Ascending aorta (tissue), 2 donors: Measurements from ENCODE around the gene IFIT1B. TPM values are rescaled to one million over a fixed set of nuclear protein-coding genes. Genes with fewer than 3 reads are reported as not detected.

Experiments used
- DNase-seq, 2 donors: peaks; one replicate each; pipeline ENCODE4 v3.0.0-alpha.2; 2019; ENCODE audit warnings: low spot score in 2 of 2
- H3K27ac ChIP-seq, 2 donors: fragments of 200-600 bp; sonication (generic); one replicate each; pipeline ENCODE4 v1.5.1; 2016 to 2017; ENCODE audit warnings: mild to moderate bottlenecking in 1 of 2
- H3K27me3 ChIP-seq: fragments of 200-600 bp; sonication (generic); one replicate; pipeline ENCODE4 v1.5.1; 2017
- H3K36me3 ChIP-seq, 2 donors: fragments of 200-600 bp; sonication (generic); one replicate each; pipeline ENCODE4 v1.5.1; 2016
- H3K4me1 ChIP-seq, 2 donors: fragments of 200-600 bp; sonication (generic); one replicate each; pipeline ENCODE4 v1.5.1; 2016 to 2017; ENCODE audit warnings: mild to moderate bottlenecking in 1 of 2
- H3K4me3 ChIP-seq, 2 donors: fragments of 200-600 bp; sonication (generic); one replicate each; pipeline ENCODE4 v1.5.1; 2016 to 2017; ENCODE audit warnings: mild to moderate bottlenecking in 1 of 2
- H3K9me3 ChIP-seq, 2 donors: fragments of 200-600 bp; sonication (generic); one replicate each; pipeline ENCODE4 v1.5.1; 2016
- intact Hi-C: fragments of 100-400 bp; cut with DNase I; formaldehyde crosslinking; loops from one replicate; pipeline ENCODE4 v1.15.1; 2023
- total RNA-seq: library from RNA; depleted of rRNA; stranded (reverse); fragments of >200 nt; gene quantifications from one replicate; pipeline ENCODE4 v1.1.0, GENCODE V29; 2016
- TF ChIP-seq, protein P1 (sequence below), 3 experiments: fragments of 200-600 bp in 2 of 3; fragments of 450-650 bp in 1 of 3; sonication (generic) in 2 of 3; IDR thresholded peaks; one replicate each; pipeline ENCODE4 v1.5.1; 2016 to 2019; ENCODE audit warnings: antibody characterized with exemption in 3 of 3, mild to moderate bottlenecking in 1 of 3, moderate library complexity in 1 of 3

Gene IFIT1B
- total RNA-seq, 1 donor from 2014 or later = not detected

DNA sequence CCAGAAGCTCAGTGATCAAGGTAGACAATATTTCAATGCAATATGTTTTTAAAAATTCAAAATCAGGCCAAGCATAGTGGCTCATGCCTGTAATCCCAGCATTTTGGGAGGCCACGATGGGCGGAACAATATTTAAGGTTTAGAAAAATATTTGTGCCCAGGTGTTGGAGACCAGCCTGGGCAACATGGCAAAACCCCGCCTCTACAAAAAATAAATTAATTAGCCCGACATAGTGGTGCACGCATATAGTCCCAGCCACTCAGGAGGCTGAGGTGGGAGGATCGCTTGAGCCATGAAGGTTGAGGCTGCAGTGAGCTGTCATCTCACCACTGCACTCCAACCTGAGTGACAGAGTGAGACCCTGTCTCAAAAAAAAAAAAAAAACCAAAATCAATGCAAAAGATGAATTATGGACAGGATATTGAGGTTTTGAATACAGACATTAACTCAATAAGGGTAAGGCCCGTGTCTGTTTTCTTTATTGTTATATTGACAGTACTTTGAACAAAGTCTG is 35.6 kb downstream of the IFIT1B start:
- TF ChIP-seq, protein P1, sequence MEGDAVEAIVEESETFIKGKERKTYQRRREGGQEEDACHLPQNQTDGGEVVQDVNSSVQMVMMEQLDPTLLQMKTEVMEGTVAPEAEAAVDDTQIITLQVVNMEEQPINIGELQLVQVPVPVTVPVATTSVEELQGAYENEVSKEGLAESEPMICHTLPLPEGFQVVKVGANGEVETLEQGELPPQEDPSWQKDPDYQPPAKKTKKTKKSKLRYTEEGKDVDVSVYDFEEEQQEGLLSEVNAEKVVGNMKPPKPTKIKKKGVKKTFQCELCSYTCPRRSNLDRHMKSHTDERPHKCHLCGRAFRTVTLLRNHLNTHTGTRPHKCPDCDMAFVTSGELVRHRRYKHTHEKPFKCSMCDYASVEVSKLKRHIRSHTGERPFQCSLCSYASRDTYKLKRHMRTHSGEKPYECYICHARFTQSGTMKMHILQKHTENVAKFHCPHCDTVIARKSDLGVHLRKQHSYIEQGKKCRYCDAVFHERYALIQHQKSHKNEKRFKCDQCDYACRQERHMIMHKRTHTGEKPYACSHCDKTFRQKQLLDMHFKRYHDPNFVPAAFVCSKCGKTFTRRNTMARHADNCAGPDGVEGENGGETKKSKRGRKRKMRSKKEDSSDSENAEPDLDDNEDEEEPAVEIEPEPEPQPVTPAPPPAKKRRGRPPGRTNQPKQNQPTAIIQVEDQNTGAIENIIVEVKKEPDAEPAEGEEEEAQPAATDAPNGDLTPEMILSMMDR (IDR thresholded peaks at IDR 0.05) = no peak
- H3K9me3 ChIP-seq = no peaks in the 10 kb centered on the region
- no peak for DNase-seq
- H3K36me3 ChIP-seq = peaks cover 0 to 11% of the 10 kb centered on the region in 2 donors
- H3K27ac ChIP-seq = peak overlapping the region; percentile 95 to 98
- H3K4me1 ChIP-seq = peaks cover 5 to 12% of the 10 kb centered on the region in 2 donors
- H3K4me3 ChIP-seq = peak overlapping the region in 1 of 2 donors; percentile 98
- intact Hi-C loops = no loop called here
- H3K27me3 ChIP-seq = no peaks in the 10 kb centered on the region

DNA sequence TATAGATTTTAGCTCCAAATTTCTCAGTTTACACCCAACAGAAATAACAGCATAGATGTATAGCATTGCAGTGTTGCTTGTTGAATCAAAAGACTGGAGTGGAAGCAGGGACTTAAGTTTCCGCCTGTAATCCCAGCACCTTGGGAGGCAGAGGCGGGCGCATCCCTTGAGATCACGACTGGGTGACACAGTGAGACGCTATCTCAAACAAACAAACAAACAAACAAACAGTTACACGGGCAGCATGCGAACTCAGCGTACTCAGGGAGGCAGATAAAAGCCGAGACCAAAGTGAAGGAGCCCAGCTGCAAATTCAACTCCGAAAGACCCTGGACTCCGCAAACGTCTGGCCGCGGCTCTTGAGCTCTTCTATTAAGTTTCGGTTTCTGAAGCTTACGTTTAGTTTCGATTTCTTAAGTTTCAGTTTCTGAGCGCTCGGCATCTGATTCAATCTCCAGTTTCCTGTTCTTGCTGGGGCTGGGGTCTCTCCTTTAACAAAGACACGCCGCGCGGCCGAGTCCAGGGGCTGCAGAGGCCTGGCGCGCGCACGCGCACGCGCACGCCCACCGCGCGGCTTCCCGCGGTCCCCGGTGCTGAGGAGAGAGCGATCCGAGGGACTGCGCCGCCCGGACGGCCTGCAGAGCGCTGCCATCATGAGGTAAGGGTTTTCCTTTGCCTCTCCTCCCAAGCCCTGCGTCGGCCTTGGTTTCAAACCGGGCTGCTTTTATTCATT is 36.5 kb downstream of the IFIT1B start, which contains the start of gene IFIT5:
IFIT5 (plus strand) TSS at position 423 of the 733 bp plus-strand sequence; CDS start at position 654, 231 bp downstream.
- intact Hi-C loops = loop anchor here (2.0 kb wide), 1 partner anchor 22 kb away; the partner anchor contains the start of gene IFIT1
- Histone ChIP-seq H3K27me3 (no peaks in the 10 kb centered on the region), H3K4me3 (peak within 1 kb of the TSS; percentile 84 to 98), H3K4me1 (peaks cover 5 to 16% of the 10 kb centered on the region in 2 donors), H3K27ac (peak within 1 kb of the TSS; percentile 95 to 98), H3K9me3 (no peaks in the 10 kb centered on the region), H3K36me3 (peaks cover 0 to 11% of the 10 kb centered on the region in 2 donors)
- TF ChIP-seq, protein P1 (IDR thresholded peaks at IDR 0.05) = no peak
- peak in 1 of 2 donors; percentile 85 for DNase-seq

DNA sequence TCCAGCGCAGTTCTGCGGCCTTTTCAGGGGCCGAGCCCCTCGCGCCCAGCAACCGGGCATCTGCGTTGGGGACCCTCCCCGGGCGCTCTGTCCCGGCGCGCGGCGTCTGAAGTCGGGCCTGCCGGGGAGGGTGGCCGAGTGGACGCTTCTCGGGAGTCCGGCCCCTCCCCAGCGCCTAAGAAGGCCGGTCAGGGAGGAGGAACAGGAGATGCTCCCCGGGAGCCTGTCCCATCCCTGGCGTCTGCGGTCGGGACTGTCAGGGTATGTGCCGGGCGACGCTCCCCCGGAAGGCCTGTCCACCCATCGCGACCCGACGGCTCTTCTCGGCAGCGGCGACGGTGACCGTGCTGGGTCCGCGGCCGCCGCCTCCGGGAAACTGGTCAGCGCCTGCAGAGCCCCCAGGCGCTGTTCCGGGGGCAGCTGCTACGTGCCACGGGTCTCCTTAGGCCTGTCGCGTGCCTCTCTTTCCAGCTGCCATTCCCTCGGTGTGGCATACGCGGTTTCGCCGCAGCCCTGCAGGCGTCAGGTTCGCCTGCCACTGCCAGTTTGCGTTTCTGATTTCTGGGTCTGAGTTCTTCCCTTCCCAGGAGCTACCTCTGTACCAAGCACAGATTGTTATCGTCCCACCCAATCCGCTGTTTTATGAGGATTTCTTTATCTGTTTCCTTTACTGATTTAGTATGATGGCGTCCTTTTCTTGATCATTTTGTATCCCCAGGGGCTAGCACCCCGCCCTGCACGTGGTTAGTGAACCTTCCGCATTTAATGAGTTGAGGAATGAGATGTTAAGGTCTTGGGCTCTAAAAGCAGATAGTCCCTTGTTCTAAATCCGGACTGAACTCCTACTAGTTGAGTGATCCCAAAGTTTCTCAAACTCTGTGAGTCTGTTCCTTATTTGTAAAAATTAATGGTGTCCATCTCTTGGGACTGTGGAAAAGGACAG is 37.3 kb downstream of the IFIT1B start:
- H3K27ac ChIP-seq = peak overlapping the region; percentile 95 to 98
- H3K36me3 ChIP-seq = peaks cover 0 to 11% of the 10 kb centered on the region in 2 donors
- no peak for DNase-seq
- peaks cover 5 to 19% of the 10 kb centered on the region in 2 donors for H3K4me1 ChIP-seq
- peak overlapping the region; percentile 84 to 98 for H3K4me3 ChIP-seq
- TF ChIP-seq, protein P1 (IDR thresholded peaks at IDR 0.05) = peak in 1 of 3 experiments; percentile 6
- H3K27me3 ChIP-seq = no peaks in the 10 kb centered on the region
- intact Hi-C loops = loop anchor here (2.0 kb wide), 1 partner anchor 22 kb away; the partner anchor contains the start of gene IFIT1
- H3K9me3 ChIP-seq = no peaks in the 10 kb centered on the region

DNA sequence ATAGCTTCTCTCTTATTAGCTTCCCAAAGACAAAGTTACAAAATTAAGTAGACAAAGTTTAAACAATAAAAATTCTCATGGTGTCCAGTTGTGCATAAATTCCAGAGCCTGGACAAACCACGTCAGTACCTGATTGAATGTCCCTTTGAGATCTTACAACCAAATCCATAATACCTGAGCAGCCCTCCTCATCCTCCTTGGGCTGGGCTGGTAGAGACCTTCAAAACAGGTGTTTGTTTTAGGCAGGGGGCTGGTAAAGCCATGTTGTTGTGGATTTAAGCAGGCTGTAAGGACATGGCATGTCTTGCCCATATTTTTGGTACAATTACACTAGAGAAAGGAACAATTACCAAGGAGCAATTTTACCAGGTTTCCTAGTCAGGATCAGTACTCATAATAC is 38.6 kb downstream of the IFIT1B start:
- no peak for DNase-seq
- Histone ChIP-seq H3K36me3 (peaks cover 5 to 11% of the 10 kb centered on the region in 2 donors), H3K4me1 (peaks cover 5 to 19% of the 10 kb centered on the region in 2 donors), H3K27me3 (no peaks in the 10 kb centered on the region), H3K4me3 (peak overlapping the region; percentile 84 to 98), H3K27ac (no peak overlapping the region), H3K9me3 (no peaks in the 10 kb centered on the region)
- intact Hi-C loops = no loop called here
- TF ChIP-seq, protein P1 (IDR thresholded peaks at IDR 0.05) = no peak

DNA sequence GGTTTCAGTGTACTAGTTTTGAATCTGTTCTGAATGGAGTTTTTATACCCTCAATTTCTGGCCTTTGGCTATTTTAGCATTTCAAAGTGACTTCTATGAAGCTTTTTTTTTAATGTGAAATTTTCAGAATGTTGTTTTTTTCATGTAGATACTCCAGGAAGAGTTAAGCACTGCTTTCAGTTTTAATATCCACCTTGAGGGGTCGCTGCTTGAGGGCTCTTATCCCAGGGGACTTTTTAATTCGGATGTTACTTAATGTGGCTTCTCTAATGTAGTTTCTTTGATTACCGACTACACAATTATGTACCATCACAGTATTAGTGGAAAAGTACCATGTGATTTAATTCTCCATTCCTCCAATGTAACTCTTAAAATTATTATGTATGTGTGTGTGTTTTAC is 41.7 kb downstream of the IFIT1B start:
- intact Hi-C loops = no loop called here
- peaks cover 5 to 19% of the 10 kb centered on the region in 2 donors for H3K4me1 ChIP-seq
- no peak overlapping the region for H3K27ac ChIP-seq
- no peak for DNase-seq
- H3K36me3 ChIP-seq = peaks cover 5 to 11% of the 10 kb centered on the region in 2 donors
- no peaks in the 10 kb centered on the region for H3K9me3 ChIP-seq
- H3K4me3 ChIP-seq = peak overlapping the region in 1 of 2 donors; percentile 3
- no peaks in the 10 kb centered on the region for H3K27me3 ChIP-seq
- TF ChIP-seq, protein P1 (IDR thresholded peaks at IDR 0.05) = peak in 2 of 3 experiments; percentile 14 to 30
